HEK293 (cell line): ENCODE results near the gene MAP9.

Source experiments
- CTCF ChIA-PET: fragments of 350-600 bp; formaldehyde crosslinking; extraction: SDS; loops from one replicate; lab custom pipeline; 2021; ENCODE audit warnings: antibody characterized with exemption; lab: Yijun Ruan, JAX
- POLR2A ChIA-PET: fragments of 300-600 bp; formaldehyde crosslinking; extraction: SDS; loops from one replicate; lab custom pipeline; 2020; ENCODE audit warnings: antibody characterized with exemption, inconsistent platforms; lab: Yijun Ruan, JAX
- H3K27ac ChIP-seq: fragments of 200-500 bp; sonication (Bioruptor generic); 2 replicates; pipeline ENCODE4 v1.5.1; 2014; ENCODE audit warnings: low read depth, low read length, control low read depth, inconsistent platforms; ENCODE audit errors: extremely low read depth
- H3K36me3 ChIP-seq, 2 experiments: fragments of 200-500 bp in 1 of 2; sonication (Bioruptor generic) in 1 of 2; 1 replicate in 1 of 2; 2 replicates in 1 of 2; pipeline ENCODE4 v1.5.1; 2014 to 2017; ENCODE audit warnings: inconsistent platforms in 2 of 2, low read length in 2 of 2; ENCODE audit not compliant: control insufficient read depth in 2 of 2, insufficient read depth in 1 of 2
- H3K4me1 ChIP-seq: fragments of 200-500 bp; sonication (Bioruptor generic); 2 replicates; pipeline ENCODE4 v1.5.1; 2014; ENCODE audit warnings: mild to moderate bottlenecking, low read length, inconsistent platforms; ENCODE audit not compliant: control insufficient read depth, insufficient read depth
- H3K4me3 ChIP-seq: 2 replicates; pipeline ENCODE4 v1.5.1; 2011; ENCODE audit warnings: low read depth, mild to moderate bottlenecking, control low read depth, low read length, moderate library complexity
- H3K9me3 ChIP-seq: fragments of 200-500 bp; sonication (Bioruptor generic); 2 replicates; pipeline ENCODE4 v1.5.1; 2014; ENCODE audit warnings: low read depth, low read length, inconsistent platforms; ENCODE audit not compliant: control insufficient read depth, insufficient read depth
- GLI2 ChIP-seq: fragments of 450-650 bp; formaldehyde crosslinking; IDR thresholded peaks from 2 replicates; pipeline ENCODE4; 2017; ENCODE audit warnings: missing biosample characterization, missing genetic modification characterization, low read depth, borderline replicate concordance
- KLF17 ChIP-seq: fragments of 450-650 bp; formaldehyde crosslinking; IDR thresholded peaks from 2 replicates; pipeline ENCODE4 v1.5.1; 2016; ENCODE audit warnings: missing biosample characterization, missing genetic modification characterization
- PBX3 ChIP-seq: sonication (generic); formaldehyde crosslinking; IDR thresholded peaks from 2 replicates; pipeline ENCODE4 v1.8.1; 2022; ENCODE audit warnings: mild to moderate bottlenecking, moderate library complexity, missing genetic modification reagents
- REST ChIP-seq: fragments of 450-650 bp; formaldehyde crosslinking; IDR thresholded peaks from 2 replicates; pipeline ENCODE4 v1.5.1; 2016; ENCODE audit warnings: missing biosample characterization, missing genetic modification characterization
- SCRT1 ChIP-seq: fragments of 450-650 bp; formaldehyde crosslinking; IDR thresholded peaks from 2 replicates; pipeline ENCODE4 v1.5.1; 2016; ENCODE audit warnings: missing biosample characterization, missing genetic modification characterization, borderline replicate concordance
- SCRT2 ChIP-seq: fragments of 450-650 bp; formaldehyde crosslinking; IDR thresholded peaks from 2 replicates; pipeline ENCODE4 v1.5.1; 2016; ENCODE audit warnings: missing biosample characterization, missing genetic modification characterization
- WT1 ChIP-seq: fragments of 450-650 bp; formaldehyde crosslinking; IDR thresholded peaks from 2 replicates; pipeline ENCODE4 v1.5.1; 2016; ENCODE audit warnings: missing biosample characterization, missing genetic modification characterization
- YY1 ChIP-seq: fragments of 450-650 bp; formaldehyde crosslinking; IDR thresholded peaks from 2 replicates; pipeline ENCODE4 v1.5.1; 2018; ENCODE audit warnings: missing biosample characterization, missing genetic modification characterization
- ZBTB10 ChIP-seq: fragments of 450-650 bp; formaldehyde crosslinking; IDR thresholded peaks from 2 replicates; pipeline ENCODE4 v1.5.1; 2016; ENCODE audit warnings: missing biosample characterization, missing genetic modification characterization
- ZBTB21 ChIP-seq: fragments of 450-650 bp; formaldehyde crosslinking; IDR thresholded peaks from 2 replicates; pipeline ENCODE4 v1.5.1; 2017; ENCODE audit warnings: missing biosample characterization, missing genetic modification characterization
- ZNF157 ChIP-seq: fragments of 450-650 bp; formaldehyde crosslinking; IDR thresholded peaks from 2 replicates; pipeline ENCODE4 v1.5.1; 2016; ENCODE audit warnings: missing biosample characterization, missing genetic modification characterization
- ZNF350 ChIP-seq: fragments of 450-650 bp; formaldehyde crosslinking; IDR thresholded peaks from 2 replicates; pipeline ENCODE4 v1.5.0; 2017; ENCODE audit warnings: missing biosample characterization, mild to moderate bottlenecking, missing genetic modification characterization
- ZNF501 ChIP-seq: fragments of 450-650 bp; formaldehyde crosslinking; IDR thresholded peaks from 2 replicates; pipeline ENCODE4 v1.5.1; 2016; ENCODE audit warnings: missing biosample characterization, missing genetic modification characterization
- ZNF529 ChIP-seq: fragments of 450-650 bp; formaldehyde crosslinking; IDR thresholded peaks from 2 replicates; pipeline ENCODE4 v1.5.1; 2017; ENCODE audit warnings: missing genetic modification characterization, missing biosample characterization; ENCODE audit not compliant: insufficient replicate concordance
- ZNF561 ChIP-seq: fragments of 450-650 bp; IDR thresholded peaks from 2 replicates; pipeline ENCODE4 v1.5.1; 2018; ENCODE audit warnings: missing biosample characterization, missing genetic modification characterization, borderline replicate concordance
- ZNF596 ChIP-seq: fragments of 450-650 bp; IDR thresholded peaks from 2 replicates; pipeline ENCODE4 v1.5.0; 2018; ENCODE audit warnings: missing biosample characterization, mild to moderate bottlenecking, missing genetic modification characterization, moderate library complexity
- ZNF645 ChIP-seq: fragments of 450-650 bp; formaldehyde crosslinking; IDR thresholded peaks from 2 replicates; pipeline ENCODE4; 2016; ENCODE audit warnings: missing biosample characterization, missing genetic modification characterization
- ZNF664 ChIP-seq: fragments of 450-650 bp; formaldehyde crosslinking; IDR thresholded peaks from 2 replicates; pipeline ENCODE4 v1.5.1; 2016; ENCODE audit warnings: missing biosample characterization, missing genetic modification characterization
- ZNF785 ChIP-seq: fragments of 450-650 bp; formaldehyde crosslinking; IDR thresholded peaks from 2 replicates; pipeline ENCODE4 v1.5.1; 2016; ENCODE audit warnings: missing biosample characterization, missing genetic modification characterization
- TF ChIP-seq, protein P1 (sequence below): IDR thresholded peaks from 2 replicates; pipeline ENCODE4 v1.6.1; 2011; ENCODE audit warnings: mild to moderate bottlenecking, low read depth, low read length, borderline replicate concordance
- TF ChIP-seq, protein P2 (sequence below): fragments of 450-650 bp; formaldehyde crosslinking; IDR thresholded peaks from 2 replicates; pipeline ENCODE4 v1.5.1; 2016; ENCODE audit warnings: missing biosample characterization, missing genetic modification characterization

MAP9 gene

DNA sequence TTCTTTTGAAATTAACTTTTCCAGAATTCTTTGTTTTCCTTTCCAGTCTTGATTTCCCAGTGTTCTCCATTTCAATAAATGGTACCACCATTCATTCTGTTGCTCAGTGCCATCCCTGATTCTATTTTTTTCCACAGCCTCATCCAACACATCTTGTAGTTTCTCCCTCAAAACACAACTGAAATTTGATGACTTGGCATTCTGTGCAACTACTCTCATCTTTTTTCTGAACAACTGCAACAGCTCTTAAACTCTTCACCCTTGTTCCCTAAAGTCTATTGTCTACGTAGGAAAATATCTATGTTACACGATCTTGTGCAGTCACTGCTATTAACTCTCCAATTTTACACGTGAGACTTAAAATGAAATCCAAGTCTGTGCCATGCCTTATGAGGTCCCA is 40.5 kb downstream of the MAP9 start:
- CTCF ChIA-PET: no interaction called here

DNA sequence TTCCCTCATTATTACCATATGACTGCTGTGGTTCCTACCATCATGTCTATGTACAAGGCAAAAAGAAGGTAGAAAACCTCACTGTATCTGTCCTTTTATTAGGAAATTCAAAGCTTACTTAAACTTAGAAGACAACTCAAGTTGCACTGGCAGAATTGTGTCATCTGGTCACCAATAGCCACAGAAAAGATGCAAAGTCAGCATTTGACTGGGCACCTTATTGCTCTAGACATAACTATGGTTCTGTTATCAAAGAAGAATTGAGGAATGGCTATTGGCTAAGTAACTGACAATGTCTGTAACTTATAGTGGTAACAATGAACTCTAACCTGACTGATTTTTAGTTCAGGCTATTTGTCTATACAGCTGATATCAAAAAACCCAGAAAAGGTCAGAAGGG is 45.3 kb downstream of the MAP9 start:
- Histone ChIP-seq H3K4me1 (no peaks in the 10 kb centered on the region), H3K36me3 (no peaks in the 10 kb centered on the region), H3K4me3 (no peak overlapping the region), H3K27ac (no peak overlapping the region), H3K9me3 (no peaks in the 10 kb centered on the region)
- ChIA-PET POLR2A (no interaction called here), CTCF (no interaction called here)
- TF ChIP-seq PBX3 (CRISPR knock-in tag) (no peak), ZNF529 (tag by site-specific recombination) (no peak), ZNF785 (tag by site-specific recombination) (no peak), GLI2 (tag by site-specific recombination) (no peak), WT1 (tag by site-specific recombination) (no peak), REST (tag by site-specific recombination) (no peak), ZBTB10 (tag by site-specific recombination) (no peak), ZNF157 (tag by site-specific recombination) (no peak), ZNF596 (no peak)
- TF ChIP-seq, all 188 proteins: peak for 0

More for the DNA sequence above, 40.5 kb downstream of the MAP9 start:
- Histone ChIP-seq H3K36me3 (no peaks in the 10 kb centered on the region), H3K4me1 (no peaks in the 10 kb centered on the region), H3K4me3 (no peak overlapping the region), H3K9me3 (no peaks in the 10 kb centered on the region), H3K27ac (no peak overlapping the region)
- POLR2A ChIA-PET: no interaction called here
- TF ChIP-seq YY1 (tag by site-specific recombination) (no peak), ZNF664 (tag by site-specific recombination) (no peak), SCRT2 (no peak)
- TF ChIP-seq, protein P1, sequence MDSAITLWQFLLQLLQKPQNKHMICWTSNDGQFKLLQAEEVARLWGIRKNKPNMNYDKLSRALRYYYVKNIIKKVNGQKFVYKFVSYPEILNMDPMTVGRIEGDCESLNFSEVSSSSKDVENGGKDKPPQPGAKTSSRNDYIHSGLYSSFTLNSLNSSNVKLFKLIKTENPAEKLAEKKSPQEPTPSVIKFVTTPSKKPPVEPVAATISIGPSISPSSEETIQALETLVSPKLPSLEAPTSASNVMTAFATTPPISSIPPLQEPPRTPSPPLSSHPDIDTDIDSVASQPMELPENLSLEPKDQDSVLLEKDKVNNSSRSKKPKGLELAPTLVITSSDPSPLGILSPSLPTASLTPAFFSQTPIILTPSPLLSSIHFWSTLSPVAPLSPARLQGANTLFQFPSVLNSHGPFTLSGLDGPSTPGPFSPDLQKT: no peak

- Histone ChIP-seq H3K9me3 (no peaks in the 10 kb centered on the region), H3K4me3 (no peak overlapping the region), H3K4me1 (no peaks in the 10 kb centered on the region), H3K36me3 (no peaks in the 10 kb centered on the region), H3K27ac (no peak overlapping the region)
- CTCF ChIA-PET: interaction anchor here (0.9 kb wide), 1 partner anchor 31 kb away, joined by 4 read pairs; no protein-coding TSS in a partner anchor
- POLR2A ChIA-PET: no interaction called here
- TF ChIP-seq ZNF561 (no peak), ZNF350 (no peak), ZBTB21 (no peak), SCRT1 (no peak), ZNF645 (tag by site-specific recombination) (no peak), ZNF501 (no peak), KLF17 (tag by site-specific recombination) (no peak)
- TF ChIP-seq, protein P2, sequence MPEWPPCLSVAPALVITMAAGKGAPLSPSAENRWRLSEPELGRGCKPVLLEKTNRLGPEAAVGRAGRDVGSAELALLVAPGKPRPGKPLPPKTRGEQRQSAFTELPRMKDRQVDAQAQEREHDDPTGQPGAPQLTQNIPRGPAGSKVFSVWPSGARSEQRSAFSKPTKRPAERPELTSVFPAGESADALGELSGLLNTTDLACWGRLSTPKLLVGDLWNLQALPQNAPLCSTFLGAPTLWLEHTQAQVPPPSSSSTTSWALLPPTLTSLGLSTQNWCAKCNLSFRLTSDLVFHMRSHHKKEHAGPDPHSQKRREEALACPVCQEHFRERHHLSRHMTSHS (tag by site-specific recombination): no peak
These were observed 54.0 kb downstream of the MAP9 start for GRCh38 chr4:155322782-155323181.
